Spleen (tissue), 7 donors: ENCODE measurements around the gene SLC22A15.

Source experiments
- POLR2A ChIP-seq, 3 donors: fragments of 450-650 bp; IDR thresholded peaks; one replicate each; pipeline ENCODE4 v1.5.1; 2017; ENCODE audit warnings: antibody characterized with exemption in 3 of 3, mild to moderate bottlenecking in 1 of 3
- POLR2AphosphoS5 ChIP-seq, 3 donors: sonication (generic); formaldehyde crosslinking; IDR thresholded peaks; one replicate each; pipeline ENCODE4 v1.5.1; 2017; ENCODE audit warnings: antibody characterized with exemption in 3 of 3
- TF ChIP-seq, protein P1 (sequence below), 11 experiments: fragments of 200-600 bp in 7 of 11; fragments of 450-650 bp in 4 of 11; sonication (generic) in 4 of 11; IDR thresholded peaks in 8 of 11; conservative IDR thresholded peaks in 3 of 11; 1 replicate in 7 of 11; 2 replicates in 4 of 11; pipeline versions ENCODE4 v1.4.0 to v1.8.0; 2016 to 2021; ENCODE audit warnings: antibody characterized with exemption in 11 of 11, inconsistent platforms in 4 of 11, mild to moderate bottlenecking in 1 of 11
- donor health status: DM: no; HTN: no; CAD: no; lungs with moderate emphysema.
- donor health status: DM: no; HTN: no; CAD: no.
- donor health status: DM: no; HTN: no; CAD: no.

DNA sequence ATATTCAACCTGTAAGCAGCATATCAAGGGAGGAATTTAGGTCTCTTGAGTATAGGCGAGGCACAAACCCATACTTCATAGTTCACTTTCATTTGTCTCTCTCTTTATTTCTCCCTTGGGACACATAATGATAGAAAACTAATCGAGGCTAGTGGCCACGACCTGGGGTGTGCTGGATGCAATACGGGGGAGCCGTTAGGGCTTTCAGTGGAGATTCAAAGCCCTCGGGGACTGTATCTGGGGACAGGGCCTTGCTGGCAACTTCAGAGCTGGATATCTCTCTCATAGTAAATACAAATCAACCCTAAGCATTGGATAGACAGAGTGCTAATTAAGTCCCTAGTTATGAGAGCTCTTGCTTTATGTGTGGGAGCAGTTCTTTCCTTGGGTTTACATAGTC, 36.9 kb upstream of the SLC22A15 start:
- TF ChIP-seq POLR2AphosphoS5 (IDR thresholded peaks at IDR 0.05) (no peak), POLR2A (IDR thresholded peaks at IDR 0.05) (no peak)
- TF ChIP-seq, protein P1, sequence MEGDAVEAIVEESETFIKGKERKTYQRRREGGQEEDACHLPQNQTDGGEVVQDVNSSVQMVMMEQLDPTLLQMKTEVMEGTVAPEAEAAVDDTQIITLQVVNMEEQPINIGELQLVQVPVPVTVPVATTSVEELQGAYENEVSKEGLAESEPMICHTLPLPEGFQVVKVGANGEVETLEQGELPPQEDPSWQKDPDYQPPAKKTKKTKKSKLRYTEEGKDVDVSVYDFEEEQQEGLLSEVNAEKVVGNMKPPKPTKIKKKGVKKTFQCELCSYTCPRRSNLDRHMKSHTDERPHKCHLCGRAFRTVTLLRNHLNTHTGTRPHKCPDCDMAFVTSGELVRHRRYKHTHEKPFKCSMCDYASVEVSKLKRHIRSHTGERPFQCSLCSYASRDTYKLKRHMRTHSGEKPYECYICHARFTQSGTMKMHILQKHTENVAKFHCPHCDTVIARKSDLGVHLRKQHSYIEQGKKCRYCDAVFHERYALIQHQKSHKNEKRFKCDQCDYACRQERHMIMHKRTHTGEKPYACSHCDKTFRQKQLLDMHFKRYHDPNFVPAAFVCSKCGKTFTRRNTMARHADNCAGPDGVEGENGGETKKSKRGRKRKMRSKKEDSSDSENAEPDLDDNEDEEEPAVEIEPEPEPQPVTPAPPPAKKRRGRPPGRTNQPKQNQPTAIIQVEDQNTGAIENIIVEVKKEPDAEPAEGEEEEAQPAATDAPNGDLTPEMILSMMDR (IDR thresholded peaks at IDR 0.05 in 8 of 11, conservative IDR thresholded peaks at IDR 0.05 in 3 of 11) = no peak
